Fibroblast of skin of back (primary cell): ENCODE measurements around the gene CERCAM.

Experiments
- DNase-seq: peaks from one replicate; pipeline ENCODE4 v3.0.0-alpha.2; 2013

Gene CERCAM

GRCh38 chr9:128457207-128457606 is 36.5 kb downstream of the CERCAM start:
- DNase-seq = no peak

DNA sequence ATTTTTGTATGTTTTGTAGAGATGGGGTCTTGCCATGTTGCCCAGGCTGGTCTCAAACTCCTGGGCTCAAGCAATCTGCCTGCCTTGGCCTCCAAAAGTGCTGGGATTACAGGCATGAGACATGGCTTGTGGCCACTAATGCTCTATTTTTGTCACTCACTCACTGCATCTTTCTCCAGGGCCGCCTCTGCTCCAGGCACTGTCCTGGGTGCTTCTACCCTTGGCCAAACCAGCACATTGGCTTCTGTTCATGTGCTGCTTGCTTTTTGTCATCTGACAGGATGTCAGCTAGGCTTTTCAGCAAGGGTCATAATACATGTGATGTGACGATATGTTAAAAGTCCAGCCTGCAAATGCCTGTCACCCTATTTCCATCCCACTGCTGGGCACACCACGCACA is 38.4 kb downstream of the CERCAM start:
- DNase-seq = no peak

- DNase-seq = no peak
These were observed 48.4 kb downstream of the CERCAM start for GRCh38 chr9:128469070-128469469.

DNA sequence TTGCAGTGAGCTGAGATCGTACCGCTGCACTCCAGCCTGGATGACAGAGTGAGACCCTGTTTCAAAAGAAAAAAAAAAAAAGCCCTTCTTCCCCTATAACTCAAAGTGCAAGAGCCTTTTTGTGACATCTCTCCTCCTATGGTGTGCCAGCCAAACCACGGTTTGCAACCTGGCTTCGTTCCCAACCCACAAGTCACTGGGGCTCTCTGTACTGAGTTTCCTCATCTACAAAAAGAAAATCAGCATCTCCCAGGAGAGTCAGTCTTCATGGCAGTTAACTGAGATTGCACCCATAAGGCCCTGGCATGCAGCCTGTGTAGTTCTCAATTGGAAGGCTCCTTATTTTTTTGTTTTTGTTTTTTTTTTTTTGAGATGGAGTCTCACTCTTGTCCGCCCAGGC is 49.9 kb downstream of the CERCAM start:
- DNase-seq = peak; percentile 19

GRCh38 chr9:128473104-128473503 is 52.4 kb downstream of the CERCAM start:
- no peak for DNase-seq

DNA sequence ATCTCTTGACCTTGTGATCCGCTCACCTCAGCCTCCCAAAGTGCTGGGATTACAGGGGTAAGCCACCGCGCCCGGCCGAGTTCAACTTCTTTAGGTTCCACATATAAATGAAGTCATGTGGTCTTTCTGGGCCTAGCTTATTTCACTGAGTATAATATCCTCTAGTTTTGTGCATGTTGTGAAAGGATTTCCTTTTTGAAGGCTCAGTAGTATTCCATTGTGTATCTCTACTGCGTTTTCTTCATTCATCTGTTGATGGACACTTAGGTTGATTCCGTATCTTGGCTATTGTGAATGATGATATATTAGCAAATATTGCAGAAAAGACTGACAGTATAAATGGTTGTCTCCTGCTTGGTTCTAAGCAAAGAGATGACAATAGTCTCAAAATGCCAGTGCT is 55.2 kb downstream of the CERCAM start:
- no peak for DNase-seq

GRCh38 chr9:128479262-128479661 is 58.6 kb downstream of the CERCAM start:
- no peak for DNase-seq

DNA sequence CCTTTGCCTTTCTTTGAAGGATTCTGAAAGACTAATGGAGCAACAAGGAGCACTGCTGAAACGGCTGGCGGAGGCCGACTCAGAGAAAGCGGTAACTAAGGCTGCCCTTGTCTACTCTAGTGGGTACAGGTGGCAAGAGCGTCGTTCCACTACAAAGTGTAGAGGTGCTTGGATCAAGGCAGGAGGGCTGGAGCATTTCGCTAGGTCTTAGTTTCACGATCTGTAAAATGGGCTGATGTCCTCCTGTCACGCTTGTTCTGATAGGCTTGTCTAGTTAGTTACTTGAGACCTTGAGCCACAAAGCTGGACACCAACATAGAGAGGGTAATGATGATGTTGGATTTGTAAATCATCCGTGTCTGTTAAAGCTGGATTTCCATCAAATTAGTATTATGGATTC is 60.9 kb downstream of the CERCAM start:
- no peak for DNase-seq

DNA sequence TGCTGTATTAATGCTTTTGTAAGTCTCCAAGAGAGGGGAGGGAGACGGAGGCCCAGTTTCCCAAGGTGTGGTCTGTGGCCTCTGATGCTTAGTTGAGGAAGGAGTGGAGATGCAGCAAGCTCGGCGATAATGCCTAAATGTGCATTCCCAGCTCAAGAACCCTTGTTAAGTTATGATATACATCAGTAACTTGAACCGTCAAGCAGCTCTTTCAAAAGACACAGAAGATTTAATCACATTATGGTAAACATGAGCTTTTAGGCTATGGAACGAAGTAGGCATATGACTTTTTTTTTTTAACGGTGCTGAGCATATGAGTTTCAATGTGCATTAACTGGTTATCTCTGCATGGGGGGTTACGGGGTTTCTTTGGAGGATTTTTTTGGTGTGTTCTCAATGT is 61.5 kb downstream of the CERCAM start:
- no peak for DNase-seq

- DNase-seq = no peak
These were observed 64.2 kb downstream of the CERCAM start for GRCh38 chr9:128484686-128485413.

GRCh38 chr9:128485414-128485855 is 64.8 kb downstream of the CERCAM start:
- no peak for DNase-seq

DNA sequence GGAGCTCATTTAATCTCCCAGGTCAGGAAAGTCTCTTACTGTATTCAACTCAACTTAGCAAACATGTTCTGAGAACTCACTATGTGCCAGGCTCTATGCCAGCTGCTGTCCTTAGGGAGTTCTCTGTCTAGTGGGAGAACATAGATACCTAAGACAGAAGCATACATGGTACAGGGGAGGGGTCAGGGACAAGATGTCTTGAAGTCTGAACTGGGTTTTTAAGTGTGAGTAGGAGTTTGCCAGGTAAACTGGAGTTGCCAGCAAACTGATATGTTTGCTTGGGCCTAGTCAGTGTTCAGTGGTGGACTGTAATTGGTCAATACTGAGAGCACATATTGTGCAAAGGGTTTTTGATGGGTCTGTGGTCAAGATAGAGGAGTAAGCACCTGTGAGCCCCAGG is 65.5 kb downstream of the CERCAM start:
- DNase-seq = no peak
